ENCODE data around the gene FSTL1.

The FSTL1 gene

GRCh38 chr3:120495809-120496208, 45.0 kb upstream of the FSTL1 start:
- H3K9me3 ChIP-seq: no peaks in the 10 kb centered on the region
- no peak overlapping the region for H3K4me3 ChIP-seq (ENCODE audit: low read depth in 1 of 2, low read length in 1 of 2)
- no peak for TF ChIP-seq CTCF (IDR thresholded peaks at IDR 0.05)
- no peaks in the 10 kb centered on the region for H3K4me1 ChIP-seq (ENCODE audit: control insufficient read depth in 1 of 2, insufficient read depth in 1 of 2, low read depth in 1 of 2, low read length in 1 of 2)
- H3K27ac ChIP-seq: no peak overlapping the region
- no peaks in the 10 kb centered on the region for H3K36me3 ChIP-seq
- peaks cover 6% of the 10 kb centered on the region for H3K27me3 ChIP-seq

GRCh38 chr3:120492103-120492502, 41.3 kb upstream of the FSTL1 start:
- Histone ChIP-seq H3K36me3 (no peaks in the 10 kb centered on the region), H3K4me1 (ENCODE audit: control insufficient read depth in 1 of 2, insufficient read depth in 1 of 2, low read depth in 1 of 2, low read length in 1 of 2) (no peaks in the 10 kb centered on the region), H3K27ac (no peak overlapping the region), H3K9me3 (no peaks in the 10 kb centered on the region), H3K4me3 (ENCODE audit: low read depth in 1 of 2, low read length in 1 of 2) (no peak overlapping the region), H3K27me3 (peaks cover 11% of the 10 kb centered on the region)
- no peak for TF ChIP-seq CTCF (IDR thresholded peaks at IDR 0.05)

GRCh38 chr3:120489421-120489820, 38.6 kb upstream of the FSTL1 start:
- H3K36me3 ChIP-seq: no peaks in the 10 kb centered on the region
- no peak overlapping the region for H3K4me3 ChIP-seq (ENCODE audit: low read depth in 1 of 2, low read length in 1 of 2)
- TF ChIP-seq CTCF (IDR thresholded peaks at IDR 0.05): no peak
- peaks cover 11% of the 10 kb centered on the region for H3K27me3 ChIP-seq
- H3K9me3 ChIP-seq: no peaks in the 10 kb centered on the region
- H3K27ac ChIP-seq: no peak overlapping the region
- H3K4me1 ChIP-seq (ENCODE audit: control insufficient read depth in 1 of 2, insufficient read depth in 1 of 2, low read depth in 1 of 2, low read length in 1 of 2): peaks cover 0 to 15% of the 10 kb centered on the region in 2 experiments

GRCh38 chr3:120488296-120488695, 37.5 kb upstream of the FSTL1 start:
- Histone ChIP-seq H3K4me3 (ENCODE audit: low read depth in 1 of 2, low read length in 1 of 2) (no peak overlapping the region), H3K4me1 (ENCODE audit: control insufficient read depth in 1 of 2, insufficient read depth in 1 of 2, low read depth in 1 of 2, low read length in 1 of 2) (peaks cover 0 to 15% of the 10 kb centered on the region in 2 experiments), H3K27ac (no peak overlapping the region), H3K27me3 (peaks cover 11% of the 10 kb centered on the region), H3K36me3 (no peaks in the 10 kb centered on the region), H3K9me3 (no peaks in the 10 kb centered on the region)
- no peak for TF ChIP-seq CTCF (IDR thresholded peaks at IDR 0.05)

- H3K9me3 ChIP-seq: no peaks in the 10 kb centered on the region
- H3K4me1 ChIP-seq (ENCODE audit: control insufficient read depth in 1 of 2, insufficient read depth in 1 of 2, low read depth in 1 of 2, low read length in 1 of 2): peaks cover 0 to 15% of the 10 kb centered on the region in 2 experiments
- no peak for TF ChIP-seq CTCF (IDR thresholded peaks at IDR 0.05)
- H3K27me3 ChIP-seq: peaks cover 11% of the 10 kb centered on the region
- H3K36me3 ChIP-seq: no peaks in the 10 kb centered on the region
- H3K4me3 ChIP-seq (ENCODE audit: low read depth in 1 of 2, low read length in 1 of 2): no peak overlapping the region
- no peak overlapping the region for H3K27ac ChIP-seq
Observed at GRCh38 chr3:120487191-120487650, 36.4 kb upstream of the FSTL1 start.

- peaks cover 0 to 15% of the 10 kb centered on the region in 2 experiments for H3K4me1 ChIP-seq (ENCODE audit: control insufficient read depth in 1 of 2, insufficient read depth in 1 of 2, low read depth in 1 of 2, low read length in 1 of 2)
Observed at GRCh38 chr3:120481081-120481480, 30.3 kb upstream of the FSTL1 start.

More at GRCh38 chr3:120481081-120481480, 30.3 kb upstream of the FSTL1 start:
- Histone ChIP-seq H3K4me3 (ENCODE audit: low read depth in 1 of 2, low read length in 1 of 2) (no peak overlapping the region), H3K36me3 (no peaks in the 10 kb centered on the region), H3K27me3 (no peaks in the 10 kb centered on the region), H3K9me3 (no peaks in the 10 kb centered on the region), H3K27ac (no peak overlapping the region)
- no peak for TF ChIP-seq CTCF (IDR thresholded peaks at IDR 0.05)

Measured in neutrophil (primary cell).